GM21737 (cell line): ENCODE data around the gene LRSAM1.

Experiments used
- ATAC-seq: cut with Tn5 transposase; IDR thresholded peaks from one replicate; pipeline ENCODE4 v1.9.1; 2021; ENCODE audit warnings: mild to moderate bottlenecking, moderate library complexity; ENCODE audit not compliant: unreplicated experiment

The LRSAM1 gene

GRCh38 chr9:127548352-127548881 lies 97.1 kb downstream of the LRSAM1 start:
- ATAC-seq = no peak

GRCh38 chr9:127549218-127549617 lies 97.9 kb downstream of the LRSAM1 start:
- no peak for ATAC-seq

- ATAC-seq = no peak
Measured at GRCh38 chr9:127549751-127550150, 98.4 kb downstream of the LRSAM1 start.

- ATAC-seq = no peak
Measured at GRCh38 chr9:127550282-127550681, 99.0 kb downstream of the LRSAM1 start.

- no peak for ATAC-seq
Measured at GRCh38 chr9:127550751-127551150, 99.4 kb downstream of the LRSAM1 start.
